GM06990 (cell line): ENCODE measurements around the gene NOL11.
A peak's percentile ranks its signal among the peaks of the same experiment; 100 is the strongest.

ENCODE experiments used
- DNase-seq: peaks from one replicate; pipeline ENCODE4 v3.0.0-alpha.2; 2011; ENCODE audit not compliant: insufficient read length; ENCODE audit errors: extremely low read depth
- H3K27me3 ChIP-seq: replicated peaks from 2 replicates; pipeline ENCODE4 v1.6.0; 2011; ENCODE audit warnings: low read length; ENCODE audit not compliant: control insufficient read depth, insufficient read depth
- H3K36me3 ChIP-seq: 2 replicates; pipeline ENCODE4 v1.5.1; 2011; ENCODE audit warnings: low read length; ENCODE audit not compliant: control insufficient read depth, insufficient read depth
- H3K4me3 ChIP-seq: replicated peaks from 2 replicates; pipeline ENCODE4 v1.5.1; 2011; ENCODE audit warnings: low read depth, mild to moderate bottlenecking, control low read depth, low read length
- CTCF ChIP-seq: IDR thresholded peaks from 2 replicates; pipeline ENCODE4 v1.5.1; 2011; ENCODE audit warnings: low read length, control low read depth, mild to moderate bottlenecking, inconsistent platforms; ENCODE audit not compliant: insufficient read depth, poor library complexity, severe bottlenecking

Gene NOL11

GRCh38 chr17:67685351-67685750, 32.4 kb upstream of the NOL11 start:
- no peak for DNase-seq
- TF ChIP-seq CTCF = no peak
- H3K27me3 ChIP-seq = no peaks in the 10 kb centered on the region

GRCh38 chr17:67686241-67686640, 31.5 kb upstream of the NOL11 start:
- no peak for TF ChIP-seq CTCF
- Histone ChIP-seq H3K4me3 (no peak overlapping the region), H3K36me3 (no peaks in the 10 kb centered on the region), H3K27me3 (no peaks in the 10 kb centered on the region)
- no peak for DNase-seq

More at GRCh38 chr17:67685351-67685750, 32.4 kb upstream of the NOL11 start:
- Histone ChIP-seq H3K4me3 (no peak overlapping the region), H3K36me3 (no peaks in the 10 kb centered on the region)

GRCh38 chr17:67687511-67687910, 30.2 kb upstream of the NOL11 start:
- Histone ChIP-seq H3K4me3 (no peak overlapping the region), H3K27me3 (no peaks in the 10 kb centered on the region), H3K36me3 (no peaks in the 10 kb centered on the region)
- no peak for DNase-seq
- no peak for TF ChIP-seq CTCF

- DNase-seq = peak; percentile 35
- peak; percentile 73 for TF ChIP-seq CTCF
- Histone ChIP-seq H3K4me3 (no peak overlapping the region), H3K27me3 (no peaks in the 10 kb centered on the region), H3K36me3 (no peaks in the 10 kb centered on the region)
Observed at GRCh38 chr17:67689534-67690177, 28.1 kb upstream of the NOL11 start.

GRCh38 chr17:67693811-67694210, 23.9 kb upstream of the NOL11 start:
- no peak for DNase-seq
- H3K27me3 ChIP-seq = no peaks in the 10 kb centered on the region
- TF ChIP-seq CTCF = no peak
- no peak overlapping the region for H3K4me3 ChIP-seq
- H3K36me3 ChIP-seq = no peaks in the 10 kb centered on the region

GRCh38 chr17:67696347-67696746, 21.4 kb upstream of the NOL11 start:
- no peak for TF ChIP-seq CTCF
- H3K36me3 ChIP-seq = no peaks in the 10 kb centered on the region
- DNase-seq = no peak
- no peak overlapping the region for H3K4me3 ChIP-seq
- H3K27me3 ChIP-seq = no peaks in the 10 kb centered on the region
